Activated CD4-positive, alpha-beta memory T cell treated with anti-CD3 and anti-CD28 coated beads for 36 hours (primary cell): Measurements from ENCODE around the gene ANXA6. TPM values are rescaled to one million over a fixed set of nuclear protein-coding genes. Genes with fewer than 3 reads are reported as not detected.
A peak's percentile ranks its signal among the peaks of the same experiment; 100 is the strongest.

ENCODE experiments used
- CTCF ChIA-PET: fragments of 350-600 bp; sonication (Branson Sonifier 250); formaldehyde crosslinking; loops from one replicate; lab custom pipeline; 2021; ENCODE audit warnings: antibody characterized with exemption, inconsistent platforms; lab: Charles Lee
- POLR2A ChIA-PET: fragments of 350-600 bp; sonication (Branson Sonifier 250); formaldehyde crosslinking; loops from one replicate; lab custom pipeline; 2021; ENCODE audit warnings: antibody characterized with exemption; lab: Charles Lee
- DNase-seq: peaks from one replicate; pipeline ENCODE4 v3.0.0-alpha.2; 2020
- H3K27ac Mint-ChIP-seq: one replicate; pipeline ENCODE4 v1.8.0; 2021; ENCODE audit warnings: mixed read lengths
- H3K27me3 Mint-ChIP-seq: one replicate; pipeline ENCODE4 v1.8.0; 2021; ENCODE audit warnings: mixed read lengths
- H3K36me3 Mint-ChIP-seq: one replicate; pipeline ENCODE4 v1.8.0; 2021; ENCODE audit warnings: mixed read lengths
- H3K4me1 Mint-ChIP-seq: one replicate; pipeline ENCODE4 v1.8.0; 2021; ENCODE audit warnings: low read depth, mixed read lengths
- H3K4me3 Mint-ChIP-seq: one replicate; pipeline ENCODE4 v1.8.0; 2021; ENCODE audit warnings: mild to moderate bottlenecking, mixed read lengths
- H3K9me3 Mint-ChIP-seq: one replicate; pipeline ENCODE4 v1.8.0; 2021; ENCODE audit warnings: mixed read lengths
- intact Hi-C: fragments of 100-400 bp; cut with micrococcal nuclease; formaldehyde crosslinking; loops from one replicate; pipeline ENCODE4 v1.15.1; 2023
- total RNA-seq, 2 experiments: library from RNA; stranded (reverse); gene quantifications; one replicate each; pipeline ENCODE4 v1.2.3, GENCODE V29; 2021

Gene ANXA6
- total RNA-seq, 2 experiments from 2014 or later = 430 to 443 TPM

- intact Hi-C loops = loop anchor here (5.0 kb wide), 1 partner anchor 189 kb away; no protein-coding TSS in a partner anchor
- H3K27me3 Mint-ChIP-seq = no peaks in the 10 kb centered on the region
- H3K4me1 Mint-ChIP-seq = peaks cover 78% of the 10 kb centered on the region
- DNase-seq = no peak
- H3K4me3 Mint-ChIP-seq = no peak overlapping the region
- peak overlapping the region; percentile 2 for H3K27ac Mint-ChIP-seq
- ChIA-PET CTCF (interaction anchor here (1.1 to 16.5 kb wide), 5 partner anchors 11 to 125 kb away, joined by 3 to 553 read pairs (median 118); partner anchors contain the start of gene ANXA6), POLR2A (no interaction called here)
- H3K36me3 Mint-ChIP-seq = peaks cover 54% of the 10 kb centered on the region
- H3K9me3 Mint-ChIP-seq = no peaks in the 10 kb centered on the region
Observed at GRCh38 chr5:151127926-151128325, 29.7 kb downstream of the ANXA6 start.

GRCh38 chr5:151126199-151126645, 31.4 kb downstream of the ANXA6 start:
- intact Hi-C loops = loop anchor here (1.0 to 5.0 kb wide), 4 partner anchors 27 to 191 kb away; no protein-coding TSS in a partner anchor
- H3K4me1 Mint-ChIP-seq = peaks cover 64% of the 10 kb centered on the region
- ChIA-PET POLR2A (interaction anchor here (0.6 to 1.5 kb wide), 11 partner anchors 12 to 224 kb away, joined by 3 to 11 read pairs (median 4); partner anchors contain the start of gene ANXA6), CTCF (interaction anchor here (0.6 to 16.5 kb wide), 49 partner anchors 11 to 321 kb away, joined by 3 to 553 read pairs (median 5); partner anchors contain the start of genes ANXA6, CCDC69, GM2A and SLC36A1)
- H3K27me3 Mint-ChIP-seq = no peaks in the 10 kb centered on the region
- H3K4me3 Mint-ChIP-seq = no peak overlapping the region
- peak; percentile 74 for DNase-seq
- H3K9me3 Mint-ChIP-seq = no peaks in the 10 kb centered on the region
- H3K36me3 Mint-ChIP-seq = peaks cover 58% of the 10 kb centered on the region
- peak overlapping the region; percentile 90 for H3K27ac Mint-ChIP-seq

GRCh38 chr5:151125421-151125820, 32.2 kb downstream of the ANXA6 start:
- Mint-ChIP-seq H3K27ac (peak overlapping the region; percentile 90), H3K4me1 (peaks cover 56% of the 10 kb centered on the region), H3K36me3 (peaks cover 62% of the 10 kb centered on the region), H3K27me3 (no peaks in the 10 kb centered on the region), H3K9me3 (no peaks in the 10 kb centered on the region), H3K4me3 (no peak overlapping the region)
- ChIA-PET CTCF (interaction anchor here (0.6 to 16.5 kb wide), 48 partner anchors 10 to 425 kb away, joined by 3 to 553 read pairs (median 6); partner anchors contain the start of genes ANXA6, CCDC69, GM2A and SLC36A1), POLR2A (interaction anchor here (0.8 to 1.5 kb wide), 8 partner anchors 14 to 114 kb away, joined by 3 to 11 read pairs (median 4); partner anchors contain the start of gene ANXA6)
- intact Hi-C loops = loop anchor here (2.0 to 5.0 kb wide), 2 partner anchors 15 to 192 kb away; no protein-coding TSS in a partner anchor
- DNase-seq = peak; percentile 44

- intact Hi-C loops = loop anchor here (2.0 kb wide), 1 partner anchor 17 kb away; no protein-coding TSS in a partner anchor
- Mint-ChIP-seq H3K4me3 (no peak overlapping the region), H3K36me3 (peaks cover 68% of the 10 kb centered on the region), H3K27me3 (no peaks in the 10 kb centered on the region), H3K27ac (peak overlapping the region; percentile 90), H3K9me3 (no peaks in the 10 kb centered on the region), H3K4me1 (peaks cover 47% of the 10 kb centered on the region)
- POLR2A ChIA-PET = no interaction called here
- peak; percentile 69 for DNase-seq
- CTCF ChIA-PET = interaction anchor here (1.1 to 16.5 kb wide), 5 partner anchors 9 to 42 kb away, joined by 3 to 553 read pairs (median 86); partner anchors contain the start of gene ANXA6
Observed at GRCh38 chr5:151123897-151124751, 33.5 kb downstream of the ANXA6 start.

GRCh38 chr5:151122828-151123227, 34.8 kb downstream of the ANXA6 start:
- H3K4me3 Mint-ChIP-seq = no peak overlapping the region
- peak overlapping the region; percentile 60 for H3K27ac Mint-ChIP-seq
- H3K36me3 Mint-ChIP-seq = peaks cover 64% of the 10 kb centered on the region
- CTCF ChIA-PET = interaction anchor here (0.6 to 16.5 kb wide), 5 partner anchors 26 to 559 kb away, joined by 3 to 553 read pairs (median 4); no protein-coding TSS in a partner anchor
- H3K4me1 Mint-ChIP-seq = peaks cover 36% of the 10 kb centered on the region
- H3K9me3 Mint-ChIP-seq = no peaks in the 10 kb centered on the region
- no peaks in the 10 kb centered on the region for H3K27me3 Mint-ChIP-seq
- POLR2A ChIA-PET = no interaction called here
- DNase-seq = no peak
- intact Hi-C loops = no loop called here

GRCh38 chr5:151121665-151122064, 35.9 kb downstream of the ANXA6 start:
- Mint-ChIP-seq H3K27ac (peak overlapping the region; percentile 60), H3K9me3 (no peaks in the 10 kb centered on the region), H3K27me3 (no peaks in the 10 kb centered on the region), H3K4me1 (peaks cover 27% of the 10 kb centered on the region), H3K4me3 (no peak overlapping the region), H3K36me3 (peaks cover 56% of the 10 kb centered on the region)
- ChIA-PET CTCF (interaction anchor here (1.0 to 16.5 kb wide), 3 partner anchors 45 to 74 kb away, joined by 3 to 553 read pairs (median 4); no protein-coding TSS in a partner anchor), POLR2A (interaction anchor here (0.5 kb wide), 1 partner anchor 167 kb away, joined by 3 read pairs; no protein-coding TSS in a partner anchor)
- intact Hi-C loops = no loop called here
- DNase-seq = no peak

GRCh38 chr5:151121095-151121494, 36.5 kb downstream of the ANXA6 start:
- Mint-ChIP-seq H3K4me3 (no peak overlapping the region), H3K27ac (no peak overlapping the region), H3K9me3 (no peaks in the 10 kb centered on the region), H3K36me3 (peaks cover 51% of the 10 kb centered on the region), H3K4me1 (peaks cover 23% of the 10 kb centered on the region), H3K27me3 (no peaks in the 10 kb centered on the region)
- DNase-seq = no peak
- intact Hi-C loops = no loop called here
- ChIA-PET POLR2A (no interaction called here), CTCF (interaction anchor here (1.0 to 16.5 kb wide), 3 partner anchors 45 to 73 kb away, joined by 3 to 553 read pairs (median 6); no protein-coding TSS in a partner anchor)

- intact Hi-C loops = no loop called here
- H3K4me1 Mint-ChIP-seq = peaks cover 5% of the 10 kb centered on the region
- H3K9me3 Mint-ChIP-seq = no peaks in the 10 kb centered on the region
- H3K27me3 Mint-ChIP-seq = no peaks in the 10 kb centered on the region
- no peak for DNase-seq
- ChIA-PET POLR2A (no interaction called here), CTCF (interaction anchor here (5.4 to 12.3 kb wide), 3 partner anchors 31 to 66 kb away, joined by 60 to 382 read pairs (median 101); no protein-coding TSS in a partner anchor)
- no peak overlapping the region for H3K4me3 Mint-ChIP-seq
- no peak overlapping the region for H3K27ac Mint-ChIP-seq
- peaks cover 45% of the 10 kb centered on the region for H3K36me3 Mint-ChIP-seq
Observed at GRCh38 chr5:151118913-151119575, 38.5 kb downstream of the ANXA6 start.

GRCh38 chr5:151115272-151115905, 42.2 kb downstream of the ANXA6 start:
- Mint-ChIP-seq H3K4me3 (no peak overlapping the region), H3K9me3 (no peaks in the 10 kb centered on the region), H3K27ac (no peak overlapping the region), H3K27me3 (no peaks in the 10 kb centered on the region), H3K4me1 (no peaks in the 10 kb centered on the region), H3K36me3 (peaks cover 36% of the 10 kb centered on the region)
- intact Hi-C loops = loop anchor here (1.0 kb wide), 3 partner anchors 28 to 113 kb away; no protein-coding TSS in a partner anchor
- POLR2A ChIA-PET = interaction anchor here (1.0 to 1.6 kb wide), 5 partner anchors 11 to 42 kb away, joined by 3 to 4 read pairs (median 4); partner anchors contain the start of genes ANXA6 and TNIP1
- CTCF ChIA-PET = interaction anchor here (0.7 to 12.3 kb wide), 61 partner anchors 10 to 555 kb away, joined by 3 to 382 read pairs (median 7); partner anchors contain the start of genes ANXA6, CCDC69, DCTN4 and GM2A
- DNase-seq = peak; percentile 80

- POLR2A ChIA-PET = no interaction called here
- Mint-ChIP-seq H3K27me3 (no peaks in the 10 kb centered on the region), H3K9me3 (no peaks in the 10 kb centered on the region), H3K4me1 (no peaks in the 10 kb centered on the region), H3K4me3 (no peak overlapping the region), H3K27ac (peak overlapping the region; percentile 6), H3K36me3 (peaks cover 38% of the 10 kb centered on the region)
- CTCF ChIA-PET = interaction anchor here (1.3 to 12.3 kb wide), 7 partner anchors 13 to 308 kb away, joined by 3 to 382 read pairs (median 60); no protein-coding TSS in a partner anchor
- intact Hi-C loops = no loop called here
- no peak for DNase-seq
Observed at GRCh38 chr5:151113651-151114050, 43.9 kb downstream of the ANXA6 start.
